A549 (cell line): ENCODE results near the gene PLA2G4A.

ENCODE experiments used
- BHLHE40 ChIP-seq: IDR thresholded peaks from 2 replicates; pipeline ENCODE4 v1.6.1; 2012; ENCODE audit warnings: low read depth, low read length, inconsistent platforms
- CBX8 ChIP-seq: fragments of 200-600 bp; sonication (generic); IDR thresholded peaks from 2 replicates; pipeline ENCODE4 v1.6.1; 2016
- CHD2 ChIP-seq: fragments of 150-350 bp; IDR thresholded peaks from 2 replicates; pipeline ENCODE4 v1.6.1; 2014; ENCODE audit warnings: low read length; ENCODE audit not compliant: partially characterized antibody
- CTCF ChIP-seq: fragments of >200 bp; sonication (Bioruptor Twin); formaldehyde crosslinking; IDR thresholded peaks from 3 replicates; pipeline ENCODE4 v1.5.1; 2016
- ELK1 ChIP-seq: fragments of 150-350 bp; IDR thresholded peaks from 2 replicates; pipeline ENCODE4 v1.6.1; 2014; ENCODE audit warnings: low read depth, mild to moderate bottlenecking, low read length
- JUNB ChIP-seq: fragments of >200 bp; sonication (Bioruptor Twin); formaldehyde crosslinking; IDR thresholded peaks from 2 replicates; pipeline ENCODE4 v1.6.1; 2016
- MAX ChIP-seq: IDR thresholded peaks from 2 replicates; pipeline ENCODE4 v1.6.1; 2012
- MYC ChIP-seq: IDR thresholded peaks from 2 replicates; pipeline ENCODE4 v1.6.1; 2012; ENCODE audit warnings: mild to moderate bottlenecking, inconsistent platforms, low read length, improper control_type of control experiment, borderline replicate concordance
- POLR2A ChIP-seq: IDR thresholded peaks from 2 replicates; pipeline ENCODE4 v1.6.1; 2012; ENCODE audit warnings: mild to moderate bottlenecking, low read length
- POLR2AphosphoS2 ChIP-seq: conservative IDR thresholded peaks from 2 replicates; pipeline ENCODE4 v1.6.1; 2012; ENCODE audit warnings: low read length, improper control_type of control experiment, inconsistent platforms
- RFX5 ChIP-seq: fragments of 450-650 bp; IDR thresholded peaks from 2 replicates; pipeline ENCODE4 v1.7.1; 2014; ENCODE audit warnings: antibody characterized with exemption, mild to moderate bottlenecking, moderate library complexity

GRCh38 chr1:186894415-186894814 is 65.7 kb downstream of the PLA2G4A start:
- TF ChIP-seq ELK1, result no peak
- no peak for TF ChIP-seq MAX
- no peak for TF ChIP-seq POLR2AphosphoS2
- no peak for TF ChIP-seq CTCF
- TF ChIP-seq BHLHE40, result no peak
- TF ChIP-seq POLR2A, result no peak
- no peak for TF ChIP-seq JUNB
- TF ChIP-seq MYC, result no peak
- no peak for TF ChIP-seq CHD2
- TF ChIP-seq RFX5, result no peak
- no peak for TF ChIP-seq CBX8
